IMR-90 (cell line): ENCODE data around the gene TPP1. TPM values are rescaled to one million over a fixed set of nuclear protein-coding genes. Genes with fewer than 3 reads are reported as not detected.

Source experiments
- ATAC-seq: fragments of 200-7000 bp; cut with Tn5 transposase; 2 replicates; pipeline ENCODE4 v1.9.1; 2020; ENCODE audit warnings: low read depth, mild to moderate bottlenecking, moderate library complexity
- BruUV-seq: library from RNA; stranded (reverse); fragments of 400-500 nt; replicated peaks from 2 replicates; lab custom pipeline; 2021; lab: Mats Ljungman, UMichigan
- CTCF ChIA-PET: fragments of 300-600 bp; formaldehyde crosslinking; extraction: SDS; loops from one replicate; lab custom pipeline; 2021; ENCODE audit warnings: antibody characterized with exemption; lab: Yijun Ruan, JAX
- POLR2A ChIA-PET: fragments of 300-600 bp; sonication (Branson Sonifier 250); formaldehyde crosslinking; loops from one replicate; lab custom pipeline; 2022; ENCODE audit warnings: antibody characterized with exemption; ENCODE audit not compliant: unreplicated experiment; lab: Charles Lee
- DNase-seq: peaks from one replicate; pipeline ENCODE4 v3.0.0; 2013
- H2AFZ ChIP-seq: replicated peaks from 2 replicates; pipeline ENCODE3; 2013; ENCODE audit warnings: low read length, mild to moderate bottlenecking; ENCODE audit not compliant: poor library complexity
- H2AK5ac ChIP-seq: 2 replicates; pipeline ENCODE4 v1.6.1; 2013; ENCODE audit warnings: low read depth, low read length, inconsistent platforms
- H2AK9ac ChIP-seq: replicated peaks from 2 replicates; pipeline ENCODE3; 2013; ENCODE audit warnings: mild to moderate bottlenecking, low read depth, low read length, moderate library complexity; ENCODE audit not compliant: poor library complexity
- H2BK120ac ChIP-seq: 2 replicates; pipeline ENCODE4 v1.6.1; 2013; ENCODE audit warnings: low read depth, low read length, inconsistent platforms
- H2BK15ac ChIP-seq: 3 replicates; pipeline ENCODE4 v1.6.1; 2013; ENCODE audit warnings: low read depth, low read length, inconsistent platforms
- H2BK20ac ChIP-seq: 2 replicates; pipeline ENCODE4 v1.6.1; 2013; ENCODE audit warnings: low read depth, mild to moderate bottlenecking, inconsistent platforms, low read length, moderate library complexity
- H2BK5ac ChIP-seq: 2 replicates; pipeline ENCODE4 v1.6.1; 2013; ENCODE audit warnings: mild to moderate bottlenecking, low read depth, low read length, inconsistent platforms; ENCODE audit not compliant: poor library complexity, severe bottlenecking
- H3K14ac ChIP-seq: replicated peaks from 2 replicates; pipeline ENCODE4 v1.6.1; 2013; ENCODE audit warnings: low read depth, low read length, inconsistent platforms
- H3K18ac ChIP-seq: 2 replicates; pipeline ENCODE4 v1.6.1; 2013; ENCODE audit warnings: low read depth, low read length, control low read depth
- H3K23ac ChIP-seq: 2 replicates; pipeline ENCODE4 v1.6.1; 2013; ENCODE audit warnings: low read depth, low read length, inconsistent platforms
- H3K27ac ChIP-seq: 2 replicates; pipeline ENCODE4 v1.5.1; 2013; ENCODE audit warnings: mild to moderate bottlenecking, control low read depth, low read length; ENCODE audit not compliant: insufficient read depth
- H3K27me3 ChIP-seq: 2 replicates; pipeline ENCODE4 v1.6.1; 2013; ENCODE audit warnings: low read length; ENCODE audit not compliant: control insufficient read depth, insufficient read depth
- H3K36me3 ChIP-seq: 2 replicates; pipeline ENCODE4 v1.6.1; 2013; ENCODE audit warnings: low read length, mixed read lengths; ENCODE audit not compliant: control insufficient read depth, insufficient read depth
- H3K4ac ChIP-seq: 2 replicates; pipeline ENCODE4 v1.6.1; 2013; ENCODE audit warnings: low read depth, low read length, inconsistent platforms
- H3K4me1 ChIP-seq: 2 replicates; pipeline ENCODE4 v1.6.1; 2013; ENCODE audit warnings: low read length, mixed read lengths; ENCODE audit not compliant: control insufficient read depth, insufficient read depth
- H3K4me2 ChIP-seq: 2 replicates; pipeline ENCODE4 v1.6.1; 2013; ENCODE audit warnings: low read depth, mild to moderate bottlenecking, control low read depth, low read length, moderate library complexity
- H3K4me3 ChIP-seq: 2 replicates; pipeline ENCODE4 v1.5.1; 2013; ENCODE audit warnings: low read depth, mild to moderate bottlenecking, control low read depth, low read length, moderate library complexity; ENCODE audit not compliant: insufficient read depth
- H3K56ac ChIP-seq: 2 replicates; pipeline ENCODE4 v1.6.1; 2013; ENCODE audit warnings: low read length, inconsistent platforms; ENCODE audit not compliant: insufficient read depth; ENCODE audit errors: extremely low read depth
- H3K79me1 ChIP-seq, 2 experiments: 2 replicates each; pipeline ENCODE4 v1.6.1; 2013; ENCODE audit warnings: low read length in 2 of 2, inconsistent platforms in 1 of 2, low read depth in 1 of 2
- H3K9ac ChIP-seq: 2 replicates; pipeline ENCODE4 v1.6.1; 2013; ENCODE audit warnings: low read depth, low read length, control low read depth
- H3K9me1 ChIP-seq: 2 replicates; pipeline ENCODE4 v1.6.1; 2013; ENCODE audit warnings: low read length, inconsistent platforms; ENCODE audit not compliant: insufficient read depth
- H3K9me3 ChIP-seq: 2 replicates; pipeline ENCODE4 v1.6.1; 2013; ENCODE audit warnings: low read length; ENCODE audit not compliant: control insufficient read depth, insufficient read depth
- H4K20me1 ChIP-seq: 2 replicates; pipeline ENCODE4 v1.6.1; 2013; ENCODE audit warnings: low read length, inconsistent platforms; ENCODE audit not compliant: insufficient read depth
- H4K5ac ChIP-seq: 2 replicates; pipeline ENCODE4 v1.6.1; 2013; ENCODE audit warnings: mild to moderate bottlenecking, low read depth, low read length, control low read depth
- H4K8ac ChIP-seq, 2 experiments: 2 replicates each; pipeline ENCODE4 v1.6.1; 2013; ENCODE audit warnings: low read depth in 2 of 2, low read length in 2 of 2, control low read depth in 1 of 2, inconsistent platforms in 1 of 2
- H4K91ac ChIP-seq: 2 replicates; pipeline ENCODE4 v1.6.1; 2013; ENCODE audit warnings: low read depth, low read length, inconsistent platforms; ENCODE audit not compliant: insufficient read depth
- CTCF ChIP-seq: conservative IDR thresholded peaks from 2 replicates; pipeline ENCODE4 v1.5.1; 2012; ENCODE audit warnings: mild to moderate bottlenecking, low read depth, low read length, improper control_type of control experiment
- FOS ChIP-seq: fragments of 150-350 bp; IDR thresholded peaks from 2 replicates; pipeline ENCODE4 v1.6.1; 2016; ENCODE audit warnings: low read depth, low read length
- MAFK ChIP-seq: IDR thresholded peaks from 2 replicates; pipeline ENCODE4 v1.6.1; 2012; ENCODE audit warnings: low read depth, low read length, improper control_type of control experiment
- POLR2A ChIP-seq: IDR thresholded peaks from 2 replicates; pipeline ENCODE4 v1.6.1; 2012; ENCODE audit warnings: mild to moderate bottlenecking, low read depth, low read length
- RAD21 ChIP-seq: IDR thresholded peaks from 2 replicates; pipeline ENCODE4 v1.6.1; 2012; ENCODE audit warnings: low read length, improper control_type of control experiment
- RCOR1 ChIP-seq: IDR thresholded peaks from 2 replicates; pipeline ENCODE4 v1.6.1; 2012; ENCODE audit warnings: mild to moderate bottlenecking, low read length, improper control_type of control experiment; ENCODE audit not compliant: insufficient replicate concordance
- WGBS, 2 experiments: methylation state at CpG; one replicate each; pipeline versions ENCODE4 v1.1.5 to v1.1.7; 2013; ENCODE audit warnings: missing lambda C conversion rate in 2 of 2; ENCODE audit not compliant: insufficient read length in 1 of 2; ENCODE audit errors: extremely low coverage in 2 of 2; 5-methylcytosine and 5-hydroxymethylcytosine counted together
- dilution Hi-C: fragments of 300-500 bp; cut with HindIII; formaldehyde crosslinking; loops from one replicate; pipeline ENCODE4 v1.14.3; 2018; ENCODE audit warnings: low sequenced_read_pairs; ENCODE audit not compliant: unreplicated experiment
- in situ Hi-C: fragments of 300-500 bp; cut with MboI; formaldehyde crosslinking; loops from 3 replicates; pipeline ENCODE4 v1.14.3; 2019; ENCODE audit warnings: low sequenced_read_pairs, inconsistent platforms, mixed read lengths
- intact Hi-C: fragments of 100-400 bp; cut with micrococcal nuclease; formaldehyde crosslinking; loops from 2 replicates; pipeline ENCODE4 v1.10.0; 2022
- polyA plus RNA-seq, 3 experiments: library from polyadenylated mRNA; depleted of rRNA; stranded (reverse); fragments of >200 nt; gene quantifications; 2 replicates each; pipeline ENCODE4 v1.2.3, GENCODE V29; 2012; ENCODE audit warnings: low replicate concordance in 1 of 3
- total RNA-seq: library from RNA; depleted of rRNA; stranded (reverse); fragments of >200 nt; gene quantifications from 2 replicates; pipeline ENCODE4 v1.2.3, GENCODE V29; 2012
- TF ChIP-seq, protein P1 (sequence below): fragments of 150-350 bp; IDR thresholded peaks from 2 replicates; pipeline ENCODE4 v1.6.1; 2016; ENCODE audit warnings: low read depth, mild to moderate bottlenecking, low read length, moderate library complexity, borderline replicate concordance
- TF ChIP-seq, protein P2 (sequence below): fragments of 150-350 bp; IDR thresholded peaks from 2 replicates; pipeline ENCODE4 v1.6.1; 2017; ENCODE audit warnings: mild to moderate bottlenecking, antibody characterized with exemption, low read length, low read depth

Gene TPP1
- total and polyA plus RNA-seq, 2 of the 4 experiments (the other 2 are of a cell fraction) = 33.5 to 108 TPM

- Histone ChIP-seq H3K9ac (no peak overlapping the region), H4K8ac (no peak overlapping the region), H3K56ac (no peak overlapping the region), H3K4me3 (no peak overlapping the region), H2AK9ac (no peak overlapping the region), H4K20me1 (no peaks in the 10 kb centered on the region), H3K23ac (no peak overlapping the region), H3K27me3 (no peaks in the 10 kb centered on the region), H3K27ac (no peak overlapping the region), H2BK15ac (no peak overlapping the region), H3K36me3 (no peaks in the 10 kb centered on the region), H3K18ac (no peak overlapping the region), H3K4me1 (peaks cover 4% of the 10 kb centered on the region; the same call in 1 of the 2 replicates), H4K5ac (no peak overlapping the region), H3K4ac (no peak overlapping the region), H3K9me1 (peaks cover 10% of the 10 kb centered on the region; the same call in 1 of the 2 replicates), H3K9me3 (no peaks in the 10 kb centered on the region), H2BK20ac (no peak overlapping the region), H3K4me2 (no peak overlapping the region), H2BK5ac (no peak overlapping the region), H2BK120ac (no peak overlapping the region), H3K14ac (no peak overlapping the region), H2AK5ac (no peak overlapping the region), H2AFZ (no peak overlapping the region), H4K91ac (no peak overlapping the region), H3K79me1 (peaks cover 0 to 6% of the 10 kb centered on the region in 2 experiments; a peak in 2 of 4 replicates)
- intact Hi-C loops (no loop called here), in situ Hi-C loops (no loop called here), dilution Hi-C loops (no loop called here)
- no TSS peak for BruUV-seq
- TF ChIP-seq CTCF (no peak), RCOR1 (no peak), POLR2A (no peak), RAD21 (no peak), FOS (no peak), MAFK (no peak)
- TF ChIP-seq, protein P1, sequence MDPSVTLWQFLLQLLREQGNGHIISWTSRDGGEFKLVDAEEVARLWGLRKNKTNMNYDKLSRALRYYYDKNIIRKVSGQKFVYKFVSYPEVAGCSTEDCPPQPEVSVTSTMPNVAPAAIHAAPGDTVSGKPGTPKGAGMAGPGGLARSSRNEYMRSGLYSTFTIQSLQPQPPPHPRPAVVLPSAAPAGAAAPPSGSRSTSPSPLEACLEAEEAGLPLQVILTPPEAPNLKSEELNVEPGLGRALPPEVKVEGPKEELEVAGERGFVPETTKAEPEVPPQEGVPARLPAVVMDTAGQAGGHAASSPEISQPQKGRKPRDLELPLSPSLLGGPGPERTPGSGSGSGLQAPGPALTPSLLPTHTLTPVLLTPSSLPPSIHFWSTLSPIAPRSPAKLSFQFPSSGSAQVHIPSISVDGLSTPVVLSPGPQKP = no peak
- TF ChIP-seq, protein P2, sequence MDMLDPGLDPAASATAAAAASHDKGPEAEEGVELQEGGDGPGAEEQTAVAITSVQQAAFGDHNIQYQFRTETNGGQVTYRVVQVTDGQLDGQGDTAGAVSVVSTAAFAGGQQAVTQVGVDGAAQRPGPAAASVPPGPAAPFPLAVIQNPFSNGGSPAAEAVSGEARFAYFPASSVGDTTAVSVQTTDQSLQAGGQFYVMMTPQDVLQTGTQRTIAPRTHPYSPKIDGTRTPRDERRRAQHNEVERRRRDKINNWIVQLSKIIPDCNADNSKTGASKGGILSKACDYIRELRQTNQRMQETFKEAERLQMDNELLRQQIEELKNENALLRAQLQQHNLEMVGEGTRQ = no peak
- no CpG with 5 or more reads among the region's 1 CpG for WGBS, 2 experiments
- ChIA-PET CTCF (no interaction called here), POLR2A (no interaction called here)
- DNase-seq (no peak), ATAC-seq (no peak)
Observed at GRCh38 chr11:6578134-6578533, 41.1 kb downstream of the TPP1 start.
